ENCODE data around the gene TMEFF1. TPM values are rescaled to one million over a fixed set of nuclear protein-coding genes. Genes with fewer than 3 reads are reported as not detected.

Gene TMEFF1
- total RNA-seq, 1 donor from 2014 or later, result 14.8 TPM

GRCh38 chr9:100600521-100601079, 127.7 kb downstream of the TMEFF1 start:
- Histone ChIP-seq H3K4me1 (ENCODE audit: insufficient read depth, low read length) (peaks cover 6% of the 10 kb centered on the region), H3K4me3 (ENCODE audit: insufficient read depth, low read depth, low read length) (no peak overlapping the region), H3K27me3 (ENCODE audit: insufficient read depth, low read length) (peaks cover 9% of the 10 kb centered on the region), H3K79me2 (ENCODE audit: insufficient read depth, low read length) (no peaks in the 10 kb centered on the region), H4K20me1 (ENCODE audit: insufficient read depth, low read length) (no peaks in the 10 kb centered on the region), H3K9me3 (ENCODE audit: insufficient read depth, low read depth, low read length) (no peaks in the 10 kb centered on the region), H3K36me3 (ENCODE audit: insufficient read depth, low read length) (no peaks in the 10 kb centered on the region), H3K27ac (ENCODE audit: low read depth, low read length) (no peak overlapping the region), H3K4me2 (ENCODE audit: low read length) (no peak overlapping the region), H2AFZ (ENCODE audit: low read depth, low read length) (no peak overlapping the region), H3K9ac (ENCODE audit: low read length) (no peak overlapping the region)
- peaks cover 8% of the 10 kb centered on the region for H3K4me1 Mint-ChIP-seq (ENCODE audit: low read depth, unreplicated experiment)
- TF ChIP-seq, protein P1, sequence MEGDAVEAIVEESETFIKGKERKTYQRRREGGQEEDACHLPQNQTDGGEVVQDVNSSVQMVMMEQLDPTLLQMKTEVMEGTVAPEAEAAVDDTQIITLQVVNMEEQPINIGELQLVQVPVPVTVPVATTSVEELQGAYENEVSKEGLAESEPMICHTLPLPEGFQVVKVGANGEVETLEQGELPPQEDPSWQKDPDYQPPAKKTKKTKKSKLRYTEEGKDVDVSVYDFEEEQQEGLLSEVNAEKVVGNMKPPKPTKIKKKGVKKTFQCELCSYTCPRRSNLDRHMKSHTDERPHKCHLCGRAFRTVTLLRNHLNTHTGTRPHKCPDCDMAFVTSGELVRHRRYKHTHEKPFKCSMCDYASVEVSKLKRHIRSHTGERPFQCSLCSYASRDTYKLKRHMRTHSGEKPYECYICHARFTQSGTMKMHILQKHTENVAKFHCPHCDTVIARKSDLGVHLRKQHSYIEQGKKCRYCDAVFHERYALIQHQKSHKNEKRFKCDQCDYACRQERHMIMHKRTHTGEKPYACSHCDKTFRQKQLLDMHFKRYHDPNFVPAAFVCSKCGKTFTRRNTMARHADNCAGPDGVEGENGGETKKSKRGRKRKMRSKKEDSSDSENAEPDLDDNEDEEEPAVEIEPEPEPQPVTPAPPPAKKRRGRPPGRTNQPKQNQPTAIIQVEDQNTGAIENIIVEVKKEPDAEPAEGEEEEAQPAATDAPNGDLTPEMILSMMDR (IDR thresholded peaks at IDR 0.05; ENCODE audit: insufficient read depth, low read depth, low read length), result no peak
- TF ChIP-seq EZH2 (IDR thresholded peaks at IDR 0.05; ENCODE audit: insufficient read depth, low read length), result no peak
- no peaks in the 10 kb centered on the region for H3K9me3 Mint-ChIP-seq (ENCODE audit: unreplicated experiment)
- no peak for FAIRE-seq
- H3K4me3 Mint-ChIP-seq (ENCODE audit: unreplicated experiment), result no peak overlapping the region
- no peak overlapping the region for H3K27ac Mint-ChIP-seq (ENCODE audit: unreplicated experiment)
- no peaks in the 10 kb centered on the region for H3K36me3 Mint-ChIP-seq (ENCODE audit: low read depth, unreplicated experiment)
- peaks cover 9% of the 10 kb centered on the region for H3K27me3 Mint-ChIP-seq (ENCODE audit: low read depth, unreplicated experiment)
- DNase-seq (ENCODE audit: low read depth), result no peak

- no peak for FAIRE-seq
- no peak overlapping the region for H3K9ac ChIP-seq (ENCODE audit: low read length)
- no peaks in the 10 kb centered on the region for H3K79me2 ChIP-seq (ENCODE audit: insufficient read depth, low read length)
- Mint-ChIP-seq H3K27ac (ENCODE audit: unreplicated experiment) (no peak overlapping the region), H3K4me1 (ENCODE audit: low read depth, unreplicated experiment) (peaks cover 8% of the 10 kb centered on the region), H3K9me3 (ENCODE audit: unreplicated experiment) (no peaks in the 10 kb centered on the region), H3K27me3 (ENCODE audit: low read depth, unreplicated experiment) (peaks cover 6% of the 10 kb centered on the region), H3K4me3 (ENCODE audit: unreplicated experiment) (no peak overlapping the region), H3K36me3 (ENCODE audit: low read depth, unreplicated experiment) (no peaks in the 10 kb centered on the region)
- peak; percentile 24 for DNase-seq (ENCODE audit: low read depth)
- no peak overlapping the region for H2AFZ ChIP-seq (ENCODE audit: low read depth, low read length)
- no peaks in the 10 kb centered on the region for H3K36me3 ChIP-seq (ENCODE audit: insufficient read depth, low read length)
- peaks cover 9% of the 10 kb centered on the region for H3K27me3 ChIP-seq (ENCODE audit: insufficient read depth, low read length)
- H4K20me1 ChIP-seq (ENCODE audit: insufficient read depth, low read length), result no peaks in the 10 kb centered on the region
- no peak overlapping the region for H3K4me3 ChIP-seq (ENCODE audit: insufficient read depth, low read depth, low read length)
- H3K9me3 ChIP-seq (ENCODE audit: insufficient read depth, low read depth, low read length), result no peaks in the 10 kb centered on the region
- H3K4me1 ChIP-seq (ENCODE audit: insufficient read depth, low read length), result peaks cover 6% of the 10 kb centered on the region
- H3K27ac ChIP-seq (ENCODE audit: low read depth, low read length), result no peak overlapping the region
- H3K4me2 ChIP-seq (ENCODE audit: low read length), result no peak overlapping the region
- TF ChIP-seq, protein P1 (IDR thresholded peaks at IDR 0.05; ENCODE audit: insufficient read depth, low read depth, low read length), result peak; percentile 69
- TF ChIP-seq EZH2 (IDR thresholded peaks at IDR 0.05; ENCODE audit: insufficient read depth, low read length), result no peak
Measured at GRCh38 chr9:100601216-100601615, 128.3 kb downstream of the TMEFF1 start.

GRCh38 chr9:100602342-100602801, 129.4 kb downstream of the TMEFF1 start:
- no peaks in the 10 kb centered on the region for H3K36me3 ChIP-seq (ENCODE audit: insufficient read depth, low read length)
- TF ChIP-seq, protein P1 (IDR thresholded peaks at IDR 0.05; ENCODE audit: insufficient read depth, low read depth, low read length), result peak; percentile 76
- no peak for TF ChIP-seq EZH2 (IDR thresholded peaks at IDR 0.05; ENCODE audit: insufficient read depth, low read length)
- no peaks in the 10 kb centered on the region for H3K9me3 ChIP-seq (ENCODE audit: insufficient read depth, low read depth, low read length)
- H3K9ac ChIP-seq (ENCODE audit: low read length), result no peak overlapping the region
- no peaks in the 10 kb centered on the region for H3K36me3 Mint-ChIP-seq (ENCODE audit: low read depth, unreplicated experiment)
- H3K27ac ChIP-seq (ENCODE audit: low read depth, low read length), result no peak overlapping the region
- no peak overlapping the region for H3K4me3 Mint-ChIP-seq (ENCODE audit: unreplicated experiment)
- H3K27me3 ChIP-seq (ENCODE audit: insufficient read depth, low read length), result peaks cover 9% of the 10 kb centered on the region
- DNase-seq (ENCODE audit: low read depth) (peak; percentile 27), FAIRE-seq (no peak)
- no peak overlapping the region for H2AFZ ChIP-seq (ENCODE audit: low read depth, low read length)
- no peak overlapping the region for H3K27ac Mint-ChIP-seq (ENCODE audit: unreplicated experiment)
- peaks cover 6% of the 10 kb centered on the region for H3K4me1 ChIP-seq (ENCODE audit: insufficient read depth, low read length)
- no peaks in the 10 kb centered on the region for H3K9me3 Mint-ChIP-seq (ENCODE audit: unreplicated experiment)
- peaks cover 6% of the 10 kb centered on the region for H3K27me3 Mint-ChIP-seq (ENCODE audit: low read depth, unreplicated experiment)
- no peak overlapping the region for H3K4me2 ChIP-seq (ENCODE audit: low read length)
- no peaks in the 10 kb centered on the region for H3K79me2 ChIP-seq (ENCODE audit: insufficient read depth, low read length)
- H3K4me3 ChIP-seq (ENCODE audit: insufficient read depth, low read depth, low read length), result no peak overlapping the region
- no peaks in the 10 kb centered on the region for H4K20me1 ChIP-seq (ENCODE audit: insufficient read depth, low read length)
- H3K4me1 Mint-ChIP-seq (ENCODE audit: low read depth, unreplicated experiment), result peaks cover 8% of the 10 kb centered on the region

Measured in astrocyte (in vitro differentiated cells and primary cell).